Measurements from ENCODE around the gene DAP.
A peak's percentile ranks its signal among the peaks of the same experiment; 100 is the strongest.
"Not testable (repeated sequence)": the region's sequence is repeated elsewhere in the genome, so short reads cannot be mapped to it uniquely, and the experiment has no call there.

Gene DAP

GRCh38 chr5:10648806-10649665 lies 112.0 kb downstream of the DAP start:
- Histone ChIP-seq H3K4me2 (no peak overlapping the region), H3K9me3 (replicated peaks in 1 of 11) (peaks cover 0 to 26% (median 7%) of the 10 kb centered on the region in 11 experiments; a peak in 9 of 22 replicates), H3K4me1 (peaks cover 18 to 21% (median 20%) of the 10 kb centered on the region in 10 experiments), H3K27me3 (no peaks in the 10 kb centered on the region), H3K27ac (no peak overlapping the region), H3K9ac (no peak overlapping the region), H4K20me1 (peaks cover 0 to 79% (median 10%) of the 10 kb centered on the region in 11 experiments; a peak in 9 of 22 replicates), H3K36me3 (peaks cover 0 to 96% (median 70%) of the 10 kb centered on the region in 11 experiments; a peak in 18 of 22 replicates), H3K4me3 (no peak overlapping the region)
- no peak for TF ChIP-seq Cebpa-rat (IDR thresholded peaks at IDR 0.05)

- H3K36me3 ChIP-seq: peaks cover 0 to 92% (median 59%) of the 10 kb centered on the region in 11 experiments; a peak in 18 of 22 replicates
- H3K4me1 ChIP-seq: peaks cover 20 to 33% (median 30%) of the 10 kb centered on the region in 10 experiments
- TF ChIP-seq Cebpa-rat (IDR thresholded peaks at IDR 0.05): no peak
- H3K27me3 ChIP-seq: no peaks in the 10 kb centered on the region
- peaks cover 0 to 79% (median 8%) of the 10 kb centered on the region in 11 experiments; a peak in 7 of 22 replicates for H4K20me1 ChIP-seq
- peaks cover 0 to 26% (median 7%) of the 10 kb centered on the region in 11 experiments; a peak in 9 of 22 replicates for H3K9me3 ChIP-seq (replicated peaks in 1 of 11)
- no peak overlapping the region for H3K27ac ChIP-seq
- no peak overlapping the region for H3K4me3 ChIP-seq
- no peak overlapping the region for H3K4me2 ChIP-seq
- no peak overlapping the region for H3K9ac ChIP-seq
These were observed 113.4 kb downstream of the DAP start for GRCh38 chr5:10647640-10648039.

GRCh38 chr5:10645671-10646070 lies 115.4 kb downstream of the DAP start:
- no peak for TF ChIP-seq Cebpa-rat (IDR thresholded peaks at IDR 0.05)
- Histone ChIP-seq H3K36me3 (peaks cover 0 to 91% (median 44%) of the 10 kb centered on the region in 11 experiments; a peak in 17 of 22 replicates), H3K4me2 (peak overlapping the region; percentile 20 to 70 (median 60); a peak in 21 of 22 replicates), H3K4me1 (peaks cover 20 to 39% (median 30%) of the 10 kb centered on the region in 10 experiments), H3K4me3 (no peak overlapping the region), H4K20me1 (peaks cover 0 to 85% (median 8%) of the 10 kb centered on the region in 11 experiments; a peak in 8 of 22 replicates), H3K27me3 (no peaks in the 10 kb centered on the region), H3K27ac (peak overlapping the region in 3 of 11 experiments; percentile 10 to 53 (median 18); a peak in 3 of 22 replicates), H3K9me3 (replicated peaks in 1 of 11) (peaks cover 0 to 26% (median 7%) of the 10 kb centered on the region in 11 experiments; a peak in 9 of 22 replicates), H3K9ac (no peak overlapping the region)

GRCh38 chr5:10645146-10645545 lies 115.9 kb downstream of the DAP start:
- Histone ChIP-seq H3K27me3 (no peaks in the 10 kb centered on the region), H3K4me2 (peak overlapping the region; percentile 20 to 70 (median 60)), H4K20me1 (peaks cover 0 to 91% (median 8%) of the 10 kb centered on the region in 11 experiments; a peak in 8 of 22 replicates), H3K4me3 (no peak overlapping the region), H3K9ac (no peak overlapping the region), H3K27ac (peak overlapping the region in 3 of 11 experiments; percentile 10 to 53 (median 18); a peak in 2 of 22 replicates), H3K4me1 (peaks cover 20 to 39% (median 30%) of the 10 kb centered on the region in 10 experiments), H3K9me3 (replicated peaks in 1 of 11) (peaks cover 0 to 26% (median 7%) of the 10 kb centered on the region in 11 experiments; a peak in 10 of 22 replicates), H3K36me3 (peaks cover 0 to 91% (median 42%) of the 10 kb centered on the region in 11 experiments; a peak in 17 of 22 replicates)
- TF ChIP-seq Cebpa-rat (IDR thresholded peaks at IDR 0.05): no peak

GRCh38 chr5:10644192-10644591 lies 116.8 kb downstream of the DAP start:
- Histone ChIP-seq H3K9me3 (replicated peaks in 1 of 11) (peaks cover 0 to 21% (median 4%) of the 10 kb centered on the region in 11 experiments; a peak in 9 of 22 replicates), H3K4me3 (no peak overlapping the region), H4K20me1 (peaks cover 0 to 86% (median 8%) of the 10 kb centered on the region in 11 experiments; a peak in 8 of 22 replicates), H3K4me1 (peaks cover 20 to 39% (median 30%) of the 10 kb centered on the region in 10 experiments), H3K36me3 (peaks cover 0 to 85% (median 36%) of the 10 kb centered on the region in 11 experiments; a peak in 16 of 22 replicates), H3K9ac (0 out of 22 replicates have a peak overlapping the region, but pooled peaks of 1 of the 11 experiments have one; percentile 4), H3K27ac (peak overlapping the region in 1 of 11 experiments; percentile 8; a peak in 1 of 22 replicates), H3K4me2 (peak overlapping the region; percentile 20 to 70 (median 60); a peak in 20 of 22 replicates), H3K27me3 (no peaks in the 10 kb centered on the region)
- no peak for TF ChIP-seq Cebpa-rat (IDR thresholded peaks at IDR 0.05)

- Histone ChIP-seq H3K27me3 (no peaks in the 10 kb centered on the region), H3K4me3 (no peak overlapping the region), H3K9me3 (replicated peaks in 1 of 11) (peaks cover 0 to 21% (median 14%) of the 10 kb centered on the region in 11 experiments; a peak in 16 of 22 replicates), H3K4me1 (peaks cover 24 to 39% (median 30%) of the 10 kb centered on the region in 10 experiments), H3K27ac (no peak overlapping the region), H3K36me3 (peaks cover 0 to 80% (median 34%) of the 10 kb centered on the region in 11 experiments; a peak in 16 of 22 replicates), H4K20me1 (peaks cover 0 to 83% (median 8%) of the 10 kb centered on the region in 11 experiments; a peak in 8 of 22 replicates), H3K4me2 (peak overlapping the region in 1 of 11 experiments; percentile 4; a peak in 1 of 22 replicates), H3K9ac (no peak overlapping the region)
- no peak for TF ChIP-seq Cebpa-rat (IDR thresholded peaks at IDR 0.05)
These were observed 118.7 kb downstream of the DAP start for GRCh38 chr5:10642367-10642766.

GRCh38 chr5:10639846-10640368 lies 121.1 kb downstream of the DAP start:
- Histone ChIP-seq H3K9me3 (replicated peaks in 1 of 11) (peaks cover 0 to 20% (median 14%) of the 10 kb centered on the region in 11 experiments; a peak in 16 of 22 replicates), H3K27ac (no peak overlapping the region), H4K20me1 (peaks cover 0 to 79% (median 8%) of the 10 kb centered on the region in 11 experiments; a peak in 9 of 22 replicates), H3K4me2 (no peak overlapping the region), H3K4me1 (peaks cover 25 to 51% (median 41%) of the 10 kb centered on the region in 10 experiments), H3K4me3 (no peak overlapping the region), H3K27me3 (no peaks in the 10 kb centered on the region), H3K36me3 (peaks cover 0 to 72% (median 24%) of the 10 kb centered on the region in 11 experiments; a peak in 16 of 22 replicates), H3K9ac (no peak overlapping the region)
- no peak for TF ChIP-seq Cebpa-rat (IDR thresholded peaks at IDR 0.05)

GRCh38 chr5:10638723-10639122 lies 122.3 kb downstream of the DAP start:
- not testable (repeated sequence) for H3K4me3 ChIP-seq
- H3K36me3 ChIP-seq: peaks cover 0 to 69% (median 24%) of the 10 kb centered on the region in 11 experiments; a peak in 16 of 22 replicates

More at GRCh38 chr5:10638723-10639122, 122.3 kb downstream of the DAP start:
- Histone ChIP-seq H3K4me1 (peaks cover 25 to 51% (median 41%) of the 10 kb centered on the region in 10 experiments), H4K20me1 (peaks cover 0 to 69% (median 8%) of the 10 kb centered on the region in 11 experiments; a peak in 9 of 22 replicates), H3K9me3 (replicated peaks in 1 of 11) (peaks cover 0 to 20% (median 14%) of the 10 kb centered on the region in 11 experiments; a peak in 16 of 22 replicates)
- not testable (repeated sequence) for H3K9ac ChIP-seq, H3K27ac ChIP-seq, H3K4me2 ChIP-seq, H3K27me3 ChIP-seq

Measured in BLaER1 treated with 17β-estradiol and CSF1 and Interleukin-3, amounts not matched to agents 10 nM and 100 nM (cell line).